IMR-90 (cell line): ENCODE measurements around the gene CLIC4.

Source experiments
- BHLHE40 ChIP-seq: fragments of 150-350 bp; IDR thresholded peaks from 2 replicates; pipeline ENCODE4 v1.6.1; 2016; ENCODE audit warnings: mild to moderate bottlenecking, low read depth, low read length
- CEBPB ChIP-seq: IDR thresholded peaks from 2 replicates; pipeline ENCODE4 v1.6.1; 2012; ENCODE audit warnings: low read depth, low read length, improper control_type of control experiment
- CTCF ChIP-seq: conservative IDR thresholded peaks from 2 replicates; pipeline ENCODE4 v1.5.1; 2012; ENCODE audit warnings: mild to moderate bottlenecking, low read depth, low read length, improper control_type of control experiment
- ELK1 ChIP-seq: fragments of 150-350 bp; IDR thresholded peaks from 2 replicates; pipeline ENCODE4 v1.6.1; 2016; ENCODE audit warnings: low read depth, mild to moderate bottlenecking, low read length, moderate library complexity, borderline replicate concordance
- FOS ChIP-seq: fragments of 150-350 bp; IDR thresholded peaks from 2 replicates; pipeline ENCODE4 v1.6.1; 2016; ENCODE audit warnings: low read depth, low read length
- MAFK ChIP-seq: IDR thresholded peaks from 2 replicates; pipeline ENCODE4 v1.6.1; 2012; ENCODE audit warnings: low read depth, low read length, improper control_type of control experiment
- MXI1 ChIP-seq: IDR thresholded peaks from 2 replicates; pipeline ENCODE4 v1.6.1; 2012; ENCODE audit warnings: low read depth, mild to moderate bottlenecking, low read length, moderate library complexity, borderline replicate concordance
- NFE2L2 ChIP-seq: fragments of 150-350 bp; IDR thresholded peaks from 2 replicates; pipeline ENCODE4 v1.6.1; 2016; ENCODE audit warnings: low read depth, mild to moderate bottlenecking, low read length
- POLR2A ChIP-seq: IDR thresholded peaks from 2 replicates; pipeline ENCODE4 v1.6.1; 2012; ENCODE audit warnings: mild to moderate bottlenecking, low read depth, low read length
- RAD21 ChIP-seq: IDR thresholded peaks from 2 replicates; pipeline ENCODE4 v1.6.1; 2012; ENCODE audit warnings: low read length, improper control_type of control experiment
- RCOR1 ChIP-seq: IDR thresholded peaks from 2 replicates; pipeline ENCODE4 v1.6.1; 2012; ENCODE audit warnings: mild to moderate bottlenecking, low read length, improper control_type of control experiment; ENCODE audit not compliant: insufficient replicate concordance
- RFX5 ChIP-seq: IDR thresholded peaks from 2 replicates; pipeline ENCODE4 v1.8.0; 2012; ENCODE audit warnings: low read depth, mild to moderate bottlenecking, low read length, moderate library complexity
- SMC3 ChIP-seq: fragments of 150-350 bp; IDR thresholded peaks from 2 replicates; pipeline ENCODE4 v1.6.1; 2016; ENCODE audit warnings: low read depth, mild to moderate bottlenecking, antibody characterized with exemption, low read length, moderate library complexity
- USF2 ChIP-seq: fragments of 150-350 bp; IDR thresholded peaks from 2 replicates; pipeline ENCODE4 v1.6.1; 2017; ENCODE audit warnings: mild to moderate bottlenecking, antibody characterized with exemption, low read length, low read depth

GRCh38 chr1:24866211-24867083, 121.2 kb downstream of the CLIC4 start:
- TF ChIP-seq MAFK (no peak), CTCF (no peak), MXI1 (no peak), POLR2A (no peak), CEBPB (no peak), NFE2L2 (no peak), USF2 (no peak), SMC3 (no peak), RAD21 (no peak), BHLHE40 (no peak), RFX5 (no peak), RCOR1 (no peak), ELK1 (no peak), FOS (no peak)
